HepG2 (cell line): ENCODE data around the gene TMPRSS11F. TPM values are rescaled to one million over a fixed set of nuclear protein-coding genes. Genes with fewer than 3 reads are reported as not detected.

ENCODE experiments used
- ATAC-seq: fragments of 200-7000 bp; cut with Tn5 transposase; 3 replicates; pipeline ENCODE4 v1.9.1; 2020; ENCODE audit warnings: mild to moderate bottlenecking, moderate library complexity
- BruUV-seq: library from RNA; stranded (reverse); fragments of 400-500 nt; replicated peaks from 2 replicates; lab custom pipeline; 2021; lab: Mats Ljungman, UMichigan
- CTCF ChIA-PET: fragments of 300-600 bp; formaldehyde crosslinking; extraction: SDS; loops from one replicate; lab custom pipeline; 2021; ENCODE audit warnings: low total read pairs, inconsistent platforms, low intra/inter-chr PET ratio; lab: Yijun Ruan, JAX
- POLR2A ChIA-PET: fragments of 350-600 bp; sonication (Branson Sonifier 250); formaldehyde crosslinking; loops from one replicate; lab custom pipeline; 2020; ENCODE audit warnings: antibody characterized with exemption, inconsistent platforms; lab: Yijun Ruan, JAX
- DNase-seq: peaks from one replicate; pipeline ENCODE4 v3.0.0-alpha.2; 2015; ENCODE audit warnings: low spot score
- FAIRE-seq: peaks from 3 replicates; lab custom pipeline; 2011; peaks lifted over from hg19 to GRCh38; lab: Jason Lieb, UNC
- H2AFZ ChIP-seq: one replicate; pipeline ENCODE4 v1.6.1; 2011; ENCODE audit warnings: low read length, inconsistent platforms
- H3K27ac ChIP-seq: fragments of 300-600 bp; 3 replicates; pipeline ENCODE4 v1.8.0; 2011; ENCODE audit warnings: mixed run types, mild to moderate bottlenecking, mixed read lengths, low read length, inconsistent platforms; ENCODE audit not compliant: insufficient read depth; ENCODE audit errors: extremely low read length
- H3K27me3 ChIP-seq, 2 experiments: fragments of 200-600 bp in 1 of 2; 2 replicates in 1 of 2; 3 replicates in 1 of 2; pipeline versions ENCODE4 v1.6.0 to v1.8.0; 2011; ENCODE audit warnings: low read length in 2 of 2, mild to moderate bottlenecking in 2 of 2, moderate library complexity in 2 of 2, inconsistent platforms in 1 of 2; ENCODE audit not compliant: insufficient read depth in 2 of 2, control insufficient read depth in 1 of 2
- H3K36me3 ChIP-seq, 2 experiments: fragments of 200-600 bp in 1 of 2; replicated peaks in 1 of 2; 2 replicates in 1 of 2; 3 replicates in 1 of 2; pipeline versions ENCODE4 v1.5.1 to v1.8.0; 2011; ENCODE audit warnings: low read length in 2 of 2, inconsistent platforms in 1 of 2; ENCODE audit not compliant: insufficient read depth in 2 of 2, control insufficient read depth in 1 of 2
- H3K4me1 ChIP-seq: 2 replicates; pipeline ENCODE4 v1.5.1; 2012; ENCODE audit warnings: low read length, inconsistent platforms; ENCODE audit not compliant: insufficient read depth
- H3K4me2 ChIP-seq: 2 replicates; pipeline ENCODE4 v1.6.0; 2011; ENCODE audit warnings: low read depth, low read length, inconsistent platforms
- H3K4me3 ChIP-seq, 3 experiments: fragments of 200-600 bp in 1 of 3; sonication (generic), shearing (Covaris generic) in 1 of 3; replicated peaks in 1 of 3; 2 replicates each; pipeline ENCODE4 v1.5.1; 2011 to 2016; ENCODE audit warnings: low read length in 3 of 3, inconsistent platforms in 2 of 3, low read depth in 2 of 3, mild to moderate bottlenecking in 2 of 3, control low read depth in 1 of 3, mixed read lengths in 1 of 3; ENCODE audit not compliant: insufficient read depth in 1 of 3
- H3K79me2 ChIP-seq: one replicate; pipeline ENCODE4 v1.6.1; 2011; ENCODE audit warnings: low read length, inconsistent platforms; ENCODE audit not compliant: insufficient read depth
- H3K9ac ChIP-seq: 2 replicates; pipeline ENCODE4 v1.6.0; 2011; ENCODE audit warnings: mild to moderate bottlenecking, low read depth, low read length, inconsistent platforms; ENCODE audit not compliant: insufficient read depth
- H3K9me3 ChIP-seq: 2 replicates; pipeline ENCODE4 v1.5.1; 2012; ENCODE audit warnings: mild to moderate bottlenecking, low read length
- H4K20me1 ChIP-seq: 2 replicates; pipeline ENCODE4 v1.6.0; 2011; ENCODE audit warnings: inconsistent platforms, mild to moderate bottlenecking, low read length, moderate library complexity; ENCODE audit not compliant: insufficient read depth
- ARID2 ChIP-seq: sonication (generic); formaldehyde crosslinking; IDR thresholded peaks from 2 replicates; pipeline ENCODE4 v1.8.1; 2022; ENCODE audit warnings: mild to moderate bottlenecking, missing genetic modification reagents, borderline replicate concordance
- CSRNP1 ChIP-seq: sonication (generic); formaldehyde crosslinking; IDR thresholded peaks from 2 replicates; pipeline ENCODE4 v1.8.1; 2023; ENCODE audit warnings: mild to moderate bottlenecking, missing genetic modification reagents
- DRAP1 ChIP-seq: IDR thresholded peaks from 2 replicates; pipeline ENCODE4 v1.6.1; 2016; ENCODE audit warnings: missing genetic modification reagents, missing compliant biosample characterization
- FOXO1 ChIP-seq: sonication (generic); formaldehyde crosslinking; IDR thresholded peaks from 2 replicates; pipeline ENCODE4 v1.4.0; 2020; ENCODE audit warnings: missing genetic modification reagents
- GABPA ChIP-seq, 2 experiments: IDR thresholded peaks; 2 replicates each; pipeline ENCODE4 v1.6.1; 2011 to 2016; ENCODE audit warnings: low read depth in 2 of 2, low read length in 1 of 2, missing biosample characterization in 1 of 2, missing genetic modification characterization in 1 of 2
- HMGA1 ChIP-seq: sonication (generic); formaldehyde crosslinking; conservative IDR thresholded peaks from 2 replicates; pipeline ENCODE4 v1.4.0; 2020; ENCODE audit warnings: missing genetic modification reagents
- TBX3 ChIP-seq: fragments of 450-650 bp; IDR thresholded peaks from 2 replicates; pipeline ENCODE4 v1.6.1; 2017; ENCODE audit warnings: antibody characterized with exemption, mild to moderate bottlenecking, inconsistent platforms, borderline replicate concordance
- ZNF317 ChIP-seq: sonication (generic); formaldehyde crosslinking; IDR thresholded peaks from 2 replicates; pipeline ENCODE4 v1.5.0; 2020; ENCODE audit warnings: mild to moderate bottlenecking, missing genetic modification reagents
- ZNF34 ChIP-seq: sonication (generic); formaldehyde crosslinking; IDR thresholded peaks from 2 replicates; pipeline ENCODE4 v1.4.0; 2020; ENCODE audit warnings: mild to moderate bottlenecking, missing genetic modification reagents, borderline replicate concordance
- ZNF816 ChIP-seq: sonication (generic); formaldehyde crosslinking; IDR thresholded peaks from 2 replicates; pipeline ENCODE4 v1.8.0; 2022; ENCODE audit warnings: missing genetic modification reagents, mild to moderate bottlenecking, borderline replicate concordance
- WGBS: methylation state at CpG from one replicate; pipeline ENCODE4 v1.1.6; 2017; ENCODE audit warnings: low lambda C conversion rate; 5-methylcytosine and 5-hydroxymethylcytosine counted together
- in situ Hi-C: cut with HindIII; loops from 2 replicates; pipeline ENCODE4 v1.10.0; 2017; ENCODE audit warnings: low pct_unique_long_range_greater_than_20kb; ENCODE audit not compliant: extremely low pct_ligation_motif_present
- intact Hi-C: fragments of 100-400 bp; cut with micrococcal nuclease; formaldehyde crosslinking; loops from one replicate; pipeline ENCODE4 v1.10.0; 2022; ENCODE audit not compliant: unreplicated experiment
- polyA plus RNA-seq, 8 experiments: library from polyadenylated mRNA; depleted of rRNA in 3 of 8; stranded (reverse) in 7 of 8; unstranded in 1 of 8; fragments of >200 nt; fragmentation: Illumina TruSeq in 4 of 8; extraction: Trizol in 4 of 8; gene quantifications; 2 replicates each; pipeline versions ENCODE4 v1.2.1 to v1.2.3, GENCODE V29; 2011 to 2016; ENCODE audit warnings: low read depth in 4 of 8, missing spikeins in 1 of 8, mixed read lengths in 1 of 8; ENCODE audit not compliant: insufficient read depth in 1 of 8
- total RNA-seq, 5 experiments: library from RNA; depleted of rRNA; stranded (reverse); fragments of >200 nt; fragmentation: Illumina TruSeq; extraction: Trizol; gene quantifications; 2 replicates each; pipeline ENCODE4 v1.2.3, GENCODE V29; 2016; ENCODE audit warnings: low read depth in 1 of 5

Gene TMPRSS11F
- total and polyA plus RNA-seq, 2 of the 13 experiments (the other 11 are each of a cell fraction or from before 2014, with no cell fraction given), result not detected

- ATAC-seq (no peak), DNase-seq (no peak), FAIRE-seq (no peak)
- no peaks in the 10 kb centered on the region for H3K36me3 ChIP-seq
- 0% methylated on average over 1 of the region's 1 CpG for WGBS
- no peaks in the 10 kb centered on the region for H4K20me1 ChIP-seq
- H3K4me3 ChIP-seq, result no peak overlapping the region
- H3K79me2 ChIP-seq, result no peaks in the 10 kb centered on the region
- no peak overlapping the region for H3K4me2 ChIP-seq
- intact Hi-C loops, result no loop called here
- H2AFZ ChIP-seq, result no peak overlapping the region
- H3K27me3 ChIP-seq, result no peaks in the 10 kb centered on the region
- in situ Hi-C loops, result no loop called here
- TF ChIP-seq FOXO1 (CRISPR knock-in tag) (no peak), ZNF317 (CRISPR knock-in tag) (0 out of 2 replicates have a peak, but pooled peaks have one; percentile 42)
- H3K9ac ChIP-seq, result no peak overlapping the region
- ChIA-PET CTCF (no interaction called here), POLR2A (no interaction called here)
- H3K9me3 ChIP-seq, result no peaks in the 10 kb centered on the region
- H3K27ac ChIP-seq, result no peak overlapping the region
- BruUV-seq, result no TSS peak
- H3K4me1 ChIP-seq, result no peaks in the 10 kb centered on the region
Measured at GRCh38 chr4:68147079-68147478, 17.4 kb upstream of the TMPRSS11F start.

GRCh38 chr4:68145261-68145660 lies 15.6 kb upstream of the TMPRSS11F start:
- H3K4me1 ChIP-seq, result no peaks in the 10 kb centered on the region
- in situ Hi-C loops (no loop called here), intact Hi-C loops (no loop called here)
- no peak overlapping the region for H2AFZ ChIP-seq
- H3K9me3 ChIP-seq, result no peaks in the 10 kb centered on the region
- WGBS, result 0% methylated on average over 1 of the region's 1 CpG
- no peak for FAIRE-seq
- no peaks in the 10 kb centered on the region for H3K36me3 ChIP-seq
- ATAC-seq, result no peak
- TF ChIP-seq ARID2 (no peak), DRAP1 (no peak), ZNF34 (CRISPR knock-in tag) (no peak), HMGA1 (no peak), TBX3 (no peak), CSRNP1 (no peak), ZNF816 (no peak), GABPA (IDR thresholded peaks at IDR 0.05; ENCODE audit: low read depth, low read length) (no peak), GABPA (CRISPR knock-in tag; IDR thresholded peaks at IDR 0.05; ENCODE audit: low read depth) (no peak)
- no peaks in the 10 kb centered on the region for H3K27me3 ChIP-seq
- BruUV-seq, result no TSS peak
- POLR2A ChIA-PET, result no interaction called here
- CTCF ChIA-PET, result no interaction called here
- H3K27ac ChIP-seq, result no peak overlapping the region
- no peaks in the 10 kb centered on the region for H4K20me1 ChIP-seq
- H3K4me2 ChIP-seq, result no peak overlapping the region
- H3K4me3 ChIP-seq, result no peak overlapping the region
- no peak overlapping the region for H3K9ac ChIP-seq
- DNase-seq, result no peak
- no peaks in the 10 kb centered on the region for H3K79me2 ChIP-seq
